CD4-positive, alpha-beta T cell (primary cell): ENCODE measurements around the gene NT5DC1. TPM values are rescaled to one million over a fixed set of nuclear protein-coding genes. Genes with fewer than 3 reads are reported as not detected.

Experiments used
- ATAC-seq: fragments of 200-7000 bp; cut with Tn5 transposase; one replicate; pipeline ENCODE4 v1.10.0; 2022; ENCODE audit warnings: mild to moderate bottlenecking; ENCODE audit not compliant: poor library complexity
- CTCF ChIA-PET: fragments of 350-600 bp; sonication (Branson Sonifier 250); formaldehyde crosslinking; loops from one replicate; lab custom pipeline; 2021; ENCODE audit warnings: antibody characterized with exemption, inconsistent platforms; lab: Charles Lee
- POLR2A ChIA-PET: fragments of 350-600 bp; sonication (Branson Sonifier 250); formaldehyde crosslinking; loops from one replicate; lab custom pipeline; 2021; ENCODE audit warnings: antibody characterized with exemption, inconsistent platforms; lab: Charles Lee
- DNase-seq, 14 experiments: peaks; one replicate each; pipeline ENCODE4 v3.0.0-alpha.2; 2013 to 2020; ENCODE audit warnings: mixed read lengths in 2 of 14
- H3K27ac ChIP-seq, 2 donors: one replicate each; pipeline versions ENCODE4 v1.5.1 to v1.7.0; 2013; ENCODE audit warnings: low read length in 2 of 2, low read depth in 1 of 2, mild to moderate bottlenecking in 1 of 2
- H3K27me3 ChIP-seq, 2 experiments: 1 replicate in 1 of 2; 2 replicates in 1 of 2; pipeline versions ENCODE4 v1.6.1 to v1.7.0; 2013; ENCODE audit warnings: low read length in 2 of 2, control low read depth in 1 of 2, mild to moderate bottlenecking in 1 of 2, moderate library complexity in 1 of 2; ENCODE audit not compliant: insufficient read depth in 2 of 2, control insufficient read depth in 1 of 2
- H3K36me3 ChIP-seq: one replicate; pipeline ENCODE4 v1.6.1; 2013; ENCODE audit warnings: low read length, control low read depth; ENCODE audit not compliant: insufficient read depth
- H3K4me1 ChIP-seq: one replicate; pipeline ENCODE4 v1.6.1; 2013; ENCODE audit warnings: low read length, control low read depth; ENCODE audit not compliant: insufficient read depth
- H3K4me3 ChIP-seq: one replicate; pipeline ENCODE4 v1.5.1; 2013; ENCODE audit warnings: mild to moderate bottlenecking, low read length, moderate library complexity
- H3K9me3 ChIP-seq, 2 experiments: 1 replicate in 1 of 2; 2 replicates in 1 of 2; pipeline versions ENCODE4 v1.6.1 to v1.7.0; 2013; ENCODE audit warnings: low read length in 2 of 2, mild to moderate bottlenecking in 2 of 2, control low read depth in 1 of 2, moderate library complexity in 1 of 2; ENCODE audit not compliant: control insufficient read depth in 1 of 2, insufficient read depth in 1 of 2
- H3K27ac Mint-ChIP-seq: one replicate; pipeline ENCODE4 v1.8.0; 2020; ENCODE audit warnings: mixed read lengths
- H3K27me3 Mint-ChIP-seq: one replicate; pipeline ENCODE4 v1.8.0; 2021; ENCODE audit warnings: mixed read lengths
- H3K36me3 Mint-ChIP-seq: one replicate; pipeline ENCODE4 v1.8.0; 2021; ENCODE audit warnings: low read depth, mixed read lengths
- H3K4me1 Mint-ChIP-seq: one replicate; pipeline ENCODE4 v1.8.0; 2021; ENCODE audit warnings: low read depth, mixed read lengths
- H3K4me3 Mint-ChIP-seq: one replicate; pipeline ENCODE4 v1.8.0; 2020; ENCODE audit warnings: mild to moderate bottlenecking, mixed read lengths
- H3K9me3 Mint-ChIP-seq: one replicate; pipeline ENCODE4 v1.8.0; 2020; ENCODE audit warnings: mixed read lengths
- CTCF ChIP-seq: fragments of 200-600 bp; IDR thresholded peaks from one replicate; pipeline ENCODE4 v1.8.0; 2022; ENCODE audit warnings: antibody characterized with exemption, mild to moderate bottlenecking
- intact Hi-C, 2 experiments: fragments of 100-400 bp; cut with DNase I in 1 of 2; cut with micrococcal nuclease in 1 of 2; formaldehyde crosslinking; loops; one replicate each; pipeline versions ENCODE4 v1.15.1 to v1.9.0; 2023 to 2025; cut with DNase I, micrococcal nuclease
- total RNA-seq, 174 experiments: library from RNA in 2 of 174; stranded (reverse) in 2 of 174; gene quantifications; one replicate each; pipeline ENCODE4 v1.2.3 and lab custom pipeline; 2021 to 2026

NT5DC1 gene
- total RNA-seq, 2 experiments from 2014 or later: 24.2 to 27.2 TPM

- Histone ChIP-seq H3K4me3 (no peak overlapping the region), H3K27me3 (peaks cover 0 to 2% of the 10 kb centered on the region in 2 experiments), H3K4me1 (no peaks in the 10 kb centered on the region), H3K27ac (no peak overlapping the region), H3K9me3 (no peaks in the 10 kb centered on the region), H3K36me3 (no peaks in the 10 kb centered on the region)
- DNase-seq (no peak), ATAC-seq (no peak)
- Mint-ChIP-seq H3K4me3 (no peak overlapping the region), H3K27me3 (peaks cover 11% of the 10 kb centered on the region), H3K4me1 (no peaks in the 10 kb centered on the region), H3K9me3 (no peaks in the 10 kb centered on the region), H3K27ac (no peak overlapping the region), H3K36me3 (no peaks in the 10 kb centered on the region)
- no peak for TF ChIP-seq CTCF
- ChIA-PET CTCF (no interaction called here), POLR2A (no interaction called here)
- intact Hi-C loops: no loop called here
Observed at GRCh38 chr6:116087437-116088027, 13.1 kb upstream of the NT5DC1 start.

GRCh38 chr6:116088946-116089345, 11.7 kb upstream of the NT5DC1 start:
- Histone ChIP-seq H3K4me3 (no peak overlapping the region), H3K36me3 (no peaks in the 10 kb centered on the region), H3K9me3 (no peaks in the 10 kb centered on the region), H3K27ac (no peak overlapping the region), H3K4me1 (no peaks in the 10 kb centered on the region), H3K27me3 (no peaks in the 10 kb centered on the region)
- H3K4me1 Mint-ChIP-seq: no peaks in the 10 kb centered on the region
- no peak for DNase-seq
- no peak for TF ChIP-seq CTCF
- POLR2A ChIA-PET: no interaction called here
- ATAC-seq: no peak
- intact Hi-C loops: no loop called here
- CTCF ChIA-PET: interaction anchor here (1.0 kb wide), 1 partner anchor 12 kb away, joined by 3 read pairs; the partner anchor contains the start of gene NT5DC1
- H3K36me3 Mint-ChIP-seq: no peaks in the 10 kb centered on the region
- H3K27me3 Mint-ChIP-seq: peaks cover 7% of the 10 kb centered on the region
- H3K4me3 Mint-ChIP-seq: no peak overlapping the region
- no peaks in the 10 kb centered on the region for H3K9me3 Mint-ChIP-seq
- H3K27ac Mint-ChIP-seq: no peak overlapping the region

GRCh38 chr6:116090251-116090650, 10.4 kb upstream of the NT5DC1 start:
- ChIA-PET CTCF (no interaction called here), POLR2A (no interaction called here)
- H3K9me3 Mint-ChIP-seq: no peaks in the 10 kb centered on the region
- H3K4me1 Mint-ChIP-seq: no peaks in the 10 kb centered on the region
- peaks cover 3% of the 10 kb centered on the region for H3K27me3 Mint-ChIP-seq
- no peaks in the 10 kb centered on the region for H3K27me3 ChIP-seq
- no peak for TF ChIP-seq CTCF
- no peak overlapping the region for H3K27ac Mint-ChIP-seq
- H3K4me3 Mint-ChIP-seq: no peak overlapping the region
- H3K4me3 ChIP-seq: no peak overlapping the region
- DNase-seq (no peak), ATAC-seq (no peak)
- H3K27ac ChIP-seq: no peak overlapping the region
- H3K36me3 Mint-ChIP-seq: no peaks in the 10 kb centered on the region
- H3K36me3 ChIP-seq: no peaks in the 10 kb centered on the region
- no peaks in the 10 kb centered on the region for H3K9me3 ChIP-seq
- no peaks in the 10 kb centered on the region for H3K4me1 ChIP-seq
- intact Hi-C loops: no loop called here
